GM18507 (cell line): ENCODE results near the gene SLC46A1.
"Not testable (repeated sequence)": the region's sequence is repeated elsewhere in the genome, so short reads cannot be mapped to it uniquely, and the experiment has no call there.

Experiments used
- DNase-seq: peaks from one replicate; pipeline ENCODE4 v3.0.0; 2011; ENCODE audit warnings: low read depth; ENCODE audit not compliant: insufficient read length; ENCODE audit errors: extremely low spot score
- FAIRE-seq: peaks from 2 replicates; lab custom pipeline; 2011; peaks lifted over from hg19 to GRCh38; lab: Jason Lieb, UNC

Gene SLC46A1

DNA sequence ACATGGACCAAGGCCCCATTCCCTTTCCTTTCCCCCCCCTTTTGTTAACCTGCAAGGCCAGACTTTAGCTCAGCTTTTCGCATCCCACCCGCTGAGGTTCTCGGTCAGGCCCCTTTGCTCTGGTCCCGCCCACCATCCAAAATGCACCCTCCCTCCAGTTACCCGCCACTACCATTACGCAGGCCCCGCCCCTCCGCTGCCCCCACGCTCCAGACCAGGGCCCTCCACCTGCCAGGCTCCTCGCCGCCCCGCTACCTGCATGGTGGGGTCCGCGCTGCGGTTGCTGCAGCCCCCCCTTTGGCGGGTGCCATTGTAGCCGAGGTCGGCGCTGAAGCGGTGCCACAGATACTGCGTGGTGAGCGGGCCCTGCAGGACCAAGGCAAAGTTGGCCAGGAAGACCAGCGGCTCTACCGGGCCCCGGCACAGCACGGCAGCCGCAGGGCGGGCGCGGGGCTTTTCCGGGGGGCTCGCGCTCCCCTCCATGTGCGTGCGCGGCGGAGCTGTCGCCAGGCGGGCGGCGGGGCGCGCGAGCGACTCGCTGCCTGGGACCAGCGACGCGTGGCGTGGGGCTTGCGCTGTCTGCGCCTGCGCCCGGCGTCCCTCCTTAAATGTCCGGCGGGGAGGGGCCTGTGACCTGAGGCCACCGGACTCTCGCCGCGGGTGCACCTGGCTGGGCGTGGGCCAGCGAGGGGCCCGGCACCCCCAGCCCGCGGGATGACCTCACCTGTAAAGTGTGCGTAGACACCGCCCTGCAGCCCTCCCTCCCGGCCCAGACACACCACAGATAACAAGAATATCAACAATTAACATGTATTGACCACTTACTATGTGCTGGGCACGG lies at the start of gene SLC46A1:
Gene SLC46A1, minus strand, starts transcription at position 581 of the 841 bp plus-strand sequence. Its CDS starts 98 bp downstream, at position 483.
- peak; percentile 67 for FAIRE-seq

DNA sequence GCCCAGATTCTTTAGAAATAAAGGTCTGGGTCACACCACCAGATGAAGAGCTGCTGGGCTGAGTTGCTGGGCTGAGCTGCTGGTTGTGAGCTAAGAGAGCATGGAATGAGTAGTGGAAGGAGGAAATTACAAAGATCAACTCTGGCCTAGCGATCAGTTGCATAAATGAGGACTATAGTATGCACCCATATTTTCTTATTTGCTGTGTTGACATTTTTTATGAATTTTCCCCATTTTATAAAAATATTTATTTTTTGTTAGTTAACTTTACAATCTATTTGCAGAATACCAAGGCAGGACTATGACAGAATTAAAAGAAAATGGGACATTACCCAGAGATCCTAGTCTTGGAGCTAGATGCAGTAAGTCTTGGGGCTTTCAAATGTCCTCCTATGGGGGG lies 43.8 kb upstream of the SLC46A1 start:
- DNase-seq (no peak), FAIRE-seq (no peak)

More for the DNA sequence above, at the start of gene SLC46A1:
- peak; percentile 64 for DNase-seq

DNA sequence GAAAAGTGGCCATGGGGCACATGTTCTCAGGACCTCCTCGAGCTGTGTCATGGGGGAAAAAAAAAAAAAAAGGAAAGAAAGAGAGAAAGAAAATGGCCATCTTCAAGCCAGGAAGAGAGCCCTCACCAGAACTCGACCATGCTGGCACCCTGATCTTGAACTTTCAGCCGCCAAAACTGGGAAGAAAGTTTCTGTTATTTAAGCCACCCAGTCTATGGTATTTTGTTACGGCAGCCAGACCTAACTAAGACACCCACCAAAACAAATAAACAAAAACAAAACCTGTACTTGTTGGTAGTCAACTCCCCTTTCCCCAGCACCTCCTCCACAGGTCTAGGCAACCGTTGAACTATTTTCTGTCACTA lies 41.4 kb upstream of the SLC46A1 start:
- DNase-seq (no peak), FAIRE-seq (no peak)

DNA sequence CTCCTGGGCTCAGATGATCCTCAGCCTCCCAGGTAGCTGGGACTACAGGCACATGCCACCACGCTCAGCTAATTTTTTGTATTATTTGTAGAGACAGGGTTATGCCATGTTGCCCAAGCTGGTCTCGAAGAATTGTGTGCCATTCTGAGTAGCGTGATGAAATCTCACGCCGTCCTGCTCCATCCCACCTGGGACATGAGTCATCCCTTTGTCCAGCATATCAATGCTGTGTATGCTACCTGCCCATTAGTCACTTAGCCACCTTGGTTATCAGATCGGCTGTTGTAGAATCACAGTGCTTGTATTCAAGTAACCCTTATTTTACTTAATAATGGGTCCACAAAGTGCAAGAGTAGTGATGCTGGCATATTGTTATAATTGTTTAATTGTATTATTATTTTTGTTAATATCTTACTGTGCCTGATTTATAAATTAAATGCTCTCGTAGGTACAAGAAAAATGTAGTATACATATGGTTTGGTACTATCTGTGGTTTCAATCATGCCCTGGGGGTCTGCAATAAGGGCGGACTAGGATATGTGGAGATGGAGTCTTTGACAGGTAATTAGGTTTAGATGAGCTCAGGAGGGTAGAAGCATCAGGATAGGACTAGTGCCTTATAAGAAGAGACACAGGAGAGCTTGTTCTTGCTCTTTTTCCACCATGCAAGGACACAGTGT lies 40.8 kb upstream of the SLC46A1 start:
- FAIRE-seq, result no peak
- no peak for DNase-seq

DNA sequence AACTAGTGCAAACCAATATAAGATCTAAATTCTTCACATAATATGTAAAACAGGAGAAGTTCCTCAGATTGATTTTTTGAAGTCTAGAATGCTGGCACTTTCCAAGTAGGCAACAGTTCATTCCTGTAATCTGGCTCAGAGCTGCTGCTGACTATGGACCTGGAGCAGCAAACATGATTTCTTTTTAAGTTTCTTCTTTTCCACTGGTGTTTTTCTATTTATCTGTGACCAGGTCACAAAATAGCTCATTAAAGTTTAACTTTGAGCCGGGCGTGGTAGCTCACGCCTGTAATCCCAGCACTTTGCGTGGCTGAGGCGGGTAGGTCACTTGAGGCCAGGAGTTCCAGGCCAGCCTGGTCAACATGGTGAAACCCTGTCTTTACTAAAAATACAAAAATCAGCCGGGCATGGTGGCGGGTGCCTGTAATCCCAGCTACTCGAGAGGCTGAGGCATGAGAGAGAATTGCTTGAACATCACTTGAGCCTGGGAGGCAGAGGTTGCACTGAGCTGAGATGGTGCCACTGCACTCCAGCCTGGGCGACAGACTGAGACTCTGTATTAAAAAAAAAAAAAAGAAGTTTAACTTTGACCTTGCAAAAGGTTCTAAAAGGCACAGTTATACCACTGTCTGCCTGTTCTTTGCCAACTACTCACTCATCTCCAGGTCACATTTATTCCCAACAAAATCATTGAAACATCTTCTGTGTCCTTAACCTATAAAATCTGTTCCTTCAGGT lies 38.1 kb upstream of the SLC46A1 start:
- no peak for DNase-seq
- FAIRE-seq, result no peak

DNA sequence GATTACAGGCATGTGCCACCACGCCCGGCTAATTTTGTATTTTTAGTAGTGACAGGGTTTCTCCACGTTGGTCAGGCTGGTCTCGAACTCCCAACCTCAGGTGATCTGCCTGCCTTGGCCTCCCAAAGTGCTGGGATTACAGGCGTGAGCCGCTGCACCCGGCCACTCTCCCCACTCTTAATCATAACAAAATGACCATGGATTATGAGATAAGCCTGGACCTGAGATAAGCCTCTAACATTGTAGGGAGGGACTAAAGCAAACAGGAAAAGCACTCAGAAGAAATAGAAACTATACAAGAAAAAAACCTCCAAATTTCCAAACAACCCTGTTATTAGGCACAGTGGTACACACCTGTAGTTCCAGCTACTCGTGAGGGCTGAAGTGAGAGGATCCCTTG lies 28.3 kb upstream of the SLC46A1 start:
- not testable (repeated sequence) for FAIRE-seq, DNase-seq

DNA sequence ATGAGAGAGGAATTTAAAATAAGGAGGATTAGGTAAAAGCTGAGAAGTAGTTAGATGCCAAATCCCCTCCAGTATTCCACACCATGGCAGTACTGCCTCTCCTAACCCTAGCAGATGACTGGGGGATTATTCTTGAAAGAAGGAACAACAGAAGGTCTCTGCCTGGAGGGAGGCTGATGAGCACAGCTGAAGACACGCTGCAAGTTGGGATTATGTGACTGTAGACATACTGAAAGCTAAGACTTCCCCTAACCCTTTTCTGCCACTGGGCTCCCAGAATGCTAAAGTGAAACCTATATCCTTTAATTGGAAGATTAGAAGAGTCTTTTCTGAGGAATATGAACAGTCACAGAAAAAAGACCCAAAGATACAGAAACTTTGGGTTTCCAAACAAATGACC lies 27.7 kb upstream of the SLC46A1 start:
- no peak for DNase-seq
- FAIRE-seq, result no peak

DNA sequence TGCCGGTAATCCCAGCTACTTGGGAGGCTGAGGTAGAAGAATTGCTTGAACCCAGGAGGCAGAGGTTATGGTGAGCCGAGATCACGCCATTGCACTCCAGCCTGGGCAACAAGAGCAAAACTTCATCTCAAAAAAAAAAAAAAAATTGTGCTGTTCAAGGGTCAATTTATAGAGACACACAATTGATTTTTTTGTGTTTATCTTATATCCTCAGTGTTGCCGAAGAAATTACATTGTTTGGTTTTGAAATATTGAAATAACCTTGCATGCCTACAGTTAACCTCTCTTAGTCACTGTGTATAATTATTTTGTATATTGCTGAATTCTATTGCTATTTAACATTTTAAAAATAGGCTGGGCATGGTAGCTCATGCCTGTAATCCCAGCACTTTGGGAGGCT lies 22.0 kb upstream of the SLC46A1 start:
- FAIRE-seq, result not testable (repeated sequence)

DNA sequence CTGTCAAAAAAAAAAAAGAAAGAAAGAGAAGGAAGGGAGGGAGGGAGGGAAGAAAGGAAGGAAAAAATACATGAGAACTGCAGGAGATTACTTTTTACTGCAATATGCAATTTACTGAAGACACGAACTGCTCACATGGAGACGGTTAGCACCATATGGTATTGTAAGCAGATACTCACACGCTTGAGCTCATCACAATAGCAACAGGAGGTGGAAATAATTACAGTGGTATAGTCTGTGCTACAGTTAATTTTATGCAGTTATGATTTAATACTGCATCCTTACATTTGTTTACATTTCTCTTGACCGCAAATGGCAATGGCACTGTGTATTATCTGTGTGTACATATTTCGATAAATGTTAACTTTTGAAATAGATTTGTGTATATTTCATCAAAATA lies 21.4 kb upstream of the SLC46A1 start:
- no peak for DNase-seq
- FAIRE-seq, result no peak

More for the DNA sequence above, 22.0 kb upstream of the SLC46A1 start:
- not testable (repeated sequence) for DNase-seq

DNA sequence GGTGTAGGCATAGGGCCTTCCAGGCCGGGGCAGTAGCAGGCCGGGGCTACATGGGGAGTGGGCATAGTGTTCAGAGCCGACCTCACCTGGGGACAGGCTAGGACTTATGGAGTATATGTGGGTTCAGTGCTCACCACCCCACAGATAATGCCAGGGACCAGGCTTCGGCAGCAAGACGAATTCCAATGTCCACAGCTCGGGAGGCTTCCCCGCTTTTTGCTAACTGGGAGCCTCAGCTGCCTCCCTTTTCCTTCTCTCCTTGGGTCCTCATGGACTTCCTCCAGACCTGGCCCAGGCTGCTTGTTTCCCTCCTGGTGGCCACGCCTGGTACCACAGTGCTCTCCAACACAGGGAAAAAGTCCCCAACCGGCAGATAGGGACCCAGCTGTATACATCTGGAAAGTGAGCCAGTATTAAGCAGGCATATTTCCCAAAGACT lies 20.1 kb upstream of the SLC46A1 start:
- FAIRE-seq, result no peak
- no peak for DNase-seq

DNA sequence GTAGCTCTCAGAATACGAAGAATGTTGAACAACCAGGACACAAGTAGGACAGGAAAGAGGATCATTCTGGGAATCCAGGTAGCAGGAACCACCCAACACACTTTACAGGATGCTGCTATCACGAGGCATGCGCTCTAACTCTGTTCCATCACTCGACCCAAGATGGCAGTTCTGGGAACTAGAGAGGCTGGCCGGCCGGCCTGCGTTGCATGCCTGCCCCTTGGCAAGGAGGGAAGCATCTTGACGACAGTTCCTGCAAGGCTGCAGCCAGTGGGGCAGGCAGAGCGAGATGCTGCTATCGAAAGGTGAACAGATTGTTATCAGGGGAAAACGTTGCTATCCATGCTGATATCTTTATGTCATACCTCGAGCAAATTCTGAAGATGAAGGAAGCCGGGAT lies 19.2 kb upstream of the SLC46A1 start:
- no peak for DNase-seq
- FAIRE-seq, result no peak

DNA sequence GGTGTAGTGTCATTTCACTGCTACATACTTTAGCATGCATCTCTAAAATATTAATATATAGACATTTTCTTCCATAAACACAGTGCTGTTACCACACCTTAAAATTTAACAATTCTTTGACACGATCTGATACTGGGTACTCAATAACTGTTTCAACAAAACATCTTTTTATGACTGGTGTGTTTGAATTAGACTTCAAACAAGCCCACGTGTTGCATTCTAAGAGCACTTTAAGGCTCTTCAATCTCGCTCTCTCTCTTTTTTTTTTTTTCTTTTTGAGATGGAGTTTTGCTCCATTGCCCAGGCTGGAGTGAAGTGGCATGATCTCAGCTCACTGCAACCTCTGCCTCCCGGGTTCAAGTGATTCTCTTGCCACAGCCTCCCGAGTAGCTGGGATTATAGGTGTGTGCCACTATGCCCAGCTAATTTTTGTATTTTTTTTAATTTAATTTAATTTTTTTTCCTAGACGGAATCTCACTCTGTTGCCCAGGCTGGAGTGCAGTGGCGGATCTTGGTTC lies 15.8 kb upstream of the SLC46A1 start:
- FAIRE-seq (no peak), DNase-seq (no peak)

DNA sequence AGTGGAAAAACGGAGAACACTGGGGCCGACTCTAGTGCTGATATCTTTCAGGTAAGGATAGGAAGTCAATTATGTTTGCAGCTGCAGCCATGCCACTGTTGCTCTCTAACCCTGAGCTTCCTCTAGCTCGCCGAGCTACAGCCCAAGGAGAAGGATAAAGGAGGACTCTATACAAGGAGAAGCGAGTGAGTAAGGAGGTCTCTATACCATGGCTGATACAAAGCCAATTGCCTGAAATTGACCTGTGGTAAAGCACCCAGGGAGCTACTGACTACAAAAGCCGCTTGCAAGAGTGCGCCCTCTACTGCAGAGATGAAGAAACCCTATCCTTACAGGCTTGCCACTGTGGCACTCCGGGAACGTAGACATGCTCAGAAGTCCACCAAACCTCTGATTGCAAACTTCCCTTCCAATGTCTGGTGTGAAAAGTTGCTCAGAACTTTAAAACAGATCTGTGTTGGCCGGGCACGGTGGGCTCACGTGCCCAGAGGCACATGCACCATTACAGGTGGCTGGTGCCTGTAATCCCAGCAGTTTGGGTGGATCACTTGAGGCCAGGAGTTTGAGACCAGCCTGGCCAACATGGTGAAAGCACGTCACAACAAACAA lies 10.8 kb upstream of the SLC46A1 start:
- peak; percentile 63 for FAIRE-seq
- DNase-seq, result peak; percentile 29

DNA sequence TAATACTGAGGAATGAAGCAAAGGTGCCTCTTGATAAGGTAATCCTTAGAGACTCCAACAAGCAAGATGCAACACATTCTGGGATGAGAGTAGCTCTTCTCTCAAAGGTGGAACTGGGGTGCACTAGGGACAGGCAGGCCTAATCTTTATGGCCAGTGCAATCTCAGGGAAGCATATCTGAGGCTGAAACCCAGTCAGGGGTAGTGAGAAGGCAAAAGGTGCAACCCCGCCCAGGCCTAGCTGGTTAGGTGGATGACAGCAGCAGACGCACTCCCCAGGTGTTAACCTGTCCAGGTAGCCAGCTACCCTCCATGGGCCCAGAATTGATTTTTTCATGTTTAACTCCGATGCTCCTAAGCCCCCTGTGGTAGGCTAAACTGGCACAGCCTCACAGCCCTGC lies 9.9 kb upstream of the SLC46A1 start:
- no peak for DNase-seq
- FAIRE-seq, result no peak

DNA sequence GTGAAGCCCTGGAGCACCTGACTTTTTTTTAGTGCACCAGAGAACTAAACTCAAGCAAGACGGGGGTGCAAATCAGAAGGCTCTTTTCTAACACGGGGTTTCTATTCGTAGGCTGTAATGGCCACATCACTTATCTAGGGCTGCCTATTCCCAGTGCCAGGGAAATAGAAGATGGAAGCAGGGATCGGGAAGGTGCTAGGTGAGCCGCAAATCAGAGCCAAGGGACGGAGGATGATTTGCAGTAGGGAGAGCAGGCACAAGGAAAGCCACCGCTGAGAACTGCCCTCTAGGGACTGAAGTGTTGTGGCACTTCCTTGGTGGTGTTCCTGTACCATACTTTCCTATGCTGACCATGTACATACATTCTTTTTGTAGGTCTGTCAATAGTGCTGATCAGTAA lies 7.8 kb upstream of the SLC46A1 start:
- DNase-seq (no peak), FAIRE-seq (no peak)

DNA sequence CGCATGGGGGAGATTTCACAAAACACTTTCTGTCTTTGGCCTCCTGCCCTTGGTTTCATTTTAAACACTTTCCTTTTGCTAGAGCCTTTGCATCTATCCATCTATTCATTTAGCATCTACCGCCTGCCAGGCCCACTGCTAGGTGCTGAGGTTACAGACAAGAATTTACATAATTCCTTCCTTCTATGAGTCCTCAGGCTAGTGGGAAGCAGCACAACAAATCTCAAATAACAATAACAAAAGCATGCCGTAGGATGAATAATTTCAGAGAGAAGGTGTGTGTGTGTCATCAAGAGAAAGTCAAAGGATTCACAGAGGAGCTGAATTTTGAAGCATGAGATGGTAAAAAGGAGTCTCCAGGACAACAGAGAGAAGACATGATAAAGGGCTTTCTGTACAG lies 6.1 kb upstream of the SLC46A1 start:
- FAIRE-seq (no peak), DNase-seq (no peak)

DNA sequence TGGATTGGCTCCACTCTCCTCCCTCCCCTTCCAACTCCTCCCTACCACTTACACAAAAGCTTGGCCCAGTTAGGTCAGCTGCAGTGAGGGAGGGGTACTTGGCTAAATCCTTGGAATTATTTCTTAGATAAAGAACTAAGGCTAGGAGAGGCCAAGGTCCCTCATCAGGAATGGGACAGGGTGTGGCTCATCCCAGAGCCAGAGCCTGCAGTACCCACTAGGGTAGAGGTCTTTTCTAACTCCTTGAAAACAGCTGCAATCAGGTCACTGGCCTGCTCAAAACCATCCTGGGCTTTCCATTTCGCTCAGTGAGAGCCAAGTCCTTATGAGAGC lies 1.9 kb upstream of the SLC46A1 start:
- no peak for DNase-seq
- FAIRE-seq, result no peak

DNA sequence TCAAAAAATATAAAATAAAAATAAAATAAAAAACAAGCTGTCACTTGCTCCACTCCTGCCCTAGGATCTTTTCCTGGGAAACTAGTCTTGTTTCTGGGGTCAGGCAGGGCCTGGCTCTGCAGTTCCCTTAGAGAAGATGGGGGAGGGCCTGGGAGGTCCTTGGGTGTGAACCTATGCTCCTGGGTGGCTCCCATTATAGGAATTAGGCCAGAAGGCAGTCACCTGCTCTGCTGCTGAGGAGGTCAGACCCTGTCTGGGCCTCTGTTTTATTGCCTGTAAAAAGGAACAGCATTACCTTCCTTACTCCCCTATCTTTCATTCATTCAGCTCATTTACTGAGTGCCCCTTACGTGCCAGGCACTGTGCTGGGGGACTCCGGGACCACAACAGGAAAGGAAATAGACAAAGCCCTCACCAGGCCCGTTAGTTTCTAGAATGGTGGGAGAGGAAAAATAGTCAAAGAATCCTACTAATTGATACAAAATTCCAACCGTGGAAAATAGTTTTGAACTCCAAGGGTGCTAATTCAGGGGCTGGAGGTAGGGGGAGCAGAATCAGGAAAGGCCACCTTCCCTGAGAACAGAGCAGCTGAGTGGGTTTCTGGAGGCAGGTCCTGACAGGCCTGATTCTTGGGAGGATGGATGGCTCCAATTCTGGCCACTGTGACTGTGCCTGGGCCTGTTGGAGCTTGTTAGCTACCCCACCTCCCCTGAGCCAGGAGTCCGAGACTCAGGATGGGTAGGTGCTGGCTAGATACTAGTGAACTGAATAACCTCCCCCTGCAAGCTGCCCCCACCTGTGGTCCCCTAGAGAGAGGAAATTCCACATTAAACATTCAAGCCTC lies 1.3 kb upstream of the SLC46A1 start:
- DNase-seq (no peak), FAIRE-seq (no peak)

DNA sequence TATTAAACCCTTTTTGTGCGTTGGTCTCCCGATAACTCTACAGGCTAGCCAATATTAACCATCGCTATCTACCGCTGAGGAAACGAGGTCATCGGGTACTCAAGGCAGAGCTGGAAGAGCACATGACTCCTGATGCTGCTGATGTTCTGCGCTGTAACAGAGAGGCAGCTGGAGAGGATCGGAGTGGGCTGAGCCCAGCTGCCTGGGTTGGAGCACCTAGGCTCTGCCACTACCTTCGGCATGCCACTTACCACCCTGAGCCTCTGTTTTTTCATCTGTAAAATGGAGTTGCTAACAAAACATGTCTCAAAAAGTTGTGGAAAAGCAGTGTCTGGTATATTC lies 432 bp upstream of the SLC46A1 start:
- FAIRE-seq (no peak), DNase-seq (no peak)
